NB4 (cell line): Measurements from ENCODE around the gene EXD3.

Source experiments
- MYC ChIP-seq: IDR thresholded peaks from 2 replicates; pipeline ENCODE4 v1.6.1; 2011; ENCODE audit warnings: low read depth, low read length
- POLR2A ChIP-seq: IDR thresholded peaks from 2 replicates; pipeline ENCODE4 v1.6.1; 2011; ENCODE audit warnings: mild to moderate bottlenecking; ENCODE audit not compliant: insufficient read length; ENCODE audit errors: extremely low read depth
- TF ChIP-seq, protein P1 (sequence below): IDR thresholded peaks from 2 replicates; pipeline ENCODE4 v1.6.1; 2011; ENCODE audit warnings: low read depth, low read length
- TF ChIP-seq, protein P2 (sequence below): IDR thresholded peaks from one replicate; pipeline ENCODE4 v1.5.1; 2012; ENCODE audit warnings: low read depth, low read length

DNA sequence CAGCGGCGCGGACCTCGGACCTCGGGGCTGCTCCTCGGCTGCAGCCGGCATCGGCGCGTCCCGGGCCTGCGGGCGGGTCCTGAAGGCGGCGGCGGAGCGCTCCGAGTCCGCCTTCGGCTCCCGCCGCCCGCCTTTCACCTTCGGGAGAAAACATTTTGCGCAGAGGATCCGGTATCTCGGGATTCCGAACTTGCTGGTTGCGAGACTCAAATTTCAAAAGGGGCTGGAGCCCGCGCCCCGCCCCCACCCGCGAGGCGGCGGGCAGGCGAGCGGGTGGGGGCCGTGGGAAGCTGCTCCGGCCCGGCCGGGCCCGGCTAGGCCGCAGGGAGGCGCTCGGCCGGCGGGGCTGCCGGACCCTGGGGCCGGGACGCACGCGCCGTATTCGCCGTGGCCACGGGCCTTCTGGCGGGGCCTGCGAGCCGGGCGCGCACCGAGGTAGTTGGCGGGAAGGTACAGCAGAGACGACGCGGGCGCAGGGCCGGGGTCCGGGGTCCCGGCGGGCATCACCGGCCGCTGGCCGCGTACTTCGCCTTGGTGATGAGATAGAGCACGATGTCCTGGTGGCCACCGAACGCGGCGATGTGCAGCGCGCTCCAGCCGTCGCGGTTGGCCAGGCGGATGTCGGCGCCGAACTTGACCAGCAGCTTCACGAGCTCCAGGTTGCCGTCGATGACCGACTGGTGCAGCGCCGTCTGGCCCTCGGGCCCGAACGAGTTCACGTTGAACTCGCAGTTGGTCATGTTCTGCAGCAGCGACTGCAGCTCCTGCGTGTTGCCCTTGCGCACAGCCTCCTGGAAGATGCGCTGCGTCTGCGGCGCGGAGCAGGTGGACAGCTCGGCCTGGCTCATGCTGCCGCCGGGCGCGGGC, 121.6 kb downstream of the EXD3 start:
- TF ChIP-seq, protein P1, sequence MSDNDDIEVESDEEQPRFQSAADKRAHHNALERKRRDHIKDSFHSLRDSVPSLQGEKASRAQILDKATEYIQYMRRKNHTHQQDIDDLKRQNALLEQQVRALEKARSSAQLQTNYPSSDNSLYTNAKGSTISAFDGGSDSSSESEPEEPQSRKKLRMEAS = peak; percentile 16; the same call in 1 of the 2 replicates
- TF ChIP-seq, protein P2, sequence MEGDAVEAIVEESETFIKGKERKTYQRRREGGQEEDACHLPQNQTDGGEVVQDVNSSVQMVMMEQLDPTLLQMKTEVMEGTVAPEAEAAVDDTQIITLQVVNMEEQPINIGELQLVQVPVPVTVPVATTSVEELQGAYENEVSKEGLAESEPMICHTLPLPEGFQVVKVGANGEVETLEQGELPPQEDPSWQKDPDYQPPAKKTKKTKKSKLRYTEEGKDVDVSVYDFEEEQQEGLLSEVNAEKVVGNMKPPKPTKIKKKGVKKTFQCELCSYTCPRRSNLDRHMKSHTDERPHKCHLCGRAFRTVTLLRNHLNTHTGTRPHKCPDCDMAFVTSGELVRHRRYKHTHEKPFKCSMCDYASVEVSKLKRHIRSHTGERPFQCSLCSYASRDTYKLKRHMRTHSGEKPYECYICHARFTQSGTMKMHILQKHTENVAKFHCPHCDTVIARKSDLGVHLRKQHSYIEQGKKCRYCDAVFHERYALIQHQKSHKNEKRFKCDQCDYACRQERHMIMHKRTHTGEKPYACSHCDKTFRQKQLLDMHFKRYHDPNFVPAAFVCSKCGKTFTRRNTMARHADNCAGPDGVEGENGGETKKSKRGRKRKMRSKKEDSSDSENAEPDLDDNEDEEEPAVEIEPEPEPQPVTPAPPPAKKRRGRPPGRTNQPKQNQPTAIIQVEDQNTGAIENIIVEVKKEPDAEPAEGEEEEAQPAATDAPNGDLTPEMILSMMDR = no peak
- no peak; the same call in 1 of the 2 replicates for TF ChIP-seq MYC
- TF ChIP-seq POLR2A = no peak
